HEK293 (cell line): ENCODE data around the gene THTPA.
"Not testable (repeated sequence)": the region's sequence is repeated elsewhere in the genome, so short reads cannot be mapped to it uniquely, and the experiment has no call there.

Experiments
- CTCF ChIA-PET: fragments of 350-600 bp; formaldehyde crosslinking; extraction: SDS; loops from one replicate; lab custom pipeline; 2021; ENCODE audit warnings: antibody characterized with exemption; lab: Yijun Ruan, JAX
- POLR2A ChIA-PET: fragments of 300-600 bp; formaldehyde crosslinking; extraction: SDS; loops from one replicate; lab custom pipeline; 2020; ENCODE audit warnings: antibody characterized with exemption, inconsistent platforms; lab: Yijun Ruan, JAX
- H3K27ac ChIP-seq: fragments of 200-500 bp; sonication (Bioruptor generic); 2 replicates; pipeline ENCODE4 v1.5.1; 2014; ENCODE audit warnings: low read depth, low read length, control low read depth, inconsistent platforms; ENCODE audit errors: extremely low read depth
- H3K36me3 ChIP-seq, 2 experiments: fragments of 200-500 bp in 1 of 2; sonication (Bioruptor generic) in 1 of 2; 1 replicate in 1 of 2; 2 replicates in 1 of 2; pipeline ENCODE4 v1.5.1; 2014 to 2017; ENCODE audit warnings: inconsistent platforms in 2 of 2, low read length in 2 of 2; ENCODE audit not compliant: control insufficient read depth in 2 of 2, insufficient read depth in 1 of 2
- H3K4me1 ChIP-seq: fragments of 200-500 bp; sonication (Bioruptor generic); 2 replicates; pipeline ENCODE4 v1.5.1; 2014; ENCODE audit warnings: mild to moderate bottlenecking, low read length, inconsistent platforms; ENCODE audit not compliant: control insufficient read depth, insufficient read depth
- H3K4me3 ChIP-seq: 2 replicates; pipeline ENCODE4 v1.5.1; 2011; ENCODE audit warnings: low read depth, mild to moderate bottlenecking, control low read depth, low read length, moderate library complexity
- H3K9me3 ChIP-seq: fragments of 200-500 bp; sonication (Bioruptor generic); 2 replicates; pipeline ENCODE4 v1.5.1; 2014; ENCODE audit warnings: low read depth, low read length, inconsistent platforms; ENCODE audit not compliant: control insufficient read depth, insufficient read depth
- IKZF3 ChIP-seq: fragments of 450-650 bp; IDR thresholded peaks from 2 replicates; pipeline ENCODE4 v1.5.0; 2018; ENCODE audit warnings: missing biosample characterization, mild to moderate bottlenecking, missing genetic modification characterization, moderate library complexity
- KLF10 ChIP-seq: fragments of 450-650 bp; IDR thresholded peaks from 2 replicates; pipeline ENCODE4 v1.5.1; 2018; ENCODE audit warnings: missing biosample characterization, mild to moderate bottlenecking, missing genetic modification characterization
- KLF9 ChIP-seq: fragments of 450-650 bp; formaldehyde crosslinking; IDR thresholded peaks from 2 replicates; pipeline ENCODE4 v1.5.1; 2016; ENCODE audit warnings: missing biosample characterization, missing genetic modification characterization, low read depth
- MZF1 ChIP-seq: fragments of 450-650 bp; formaldehyde crosslinking; IDR thresholded peaks from 2 replicates; pipeline ENCODE4 v1.5.1; 2017; ENCODE audit warnings: missing biosample characterization, missing genetic modification characterization, borderline replicate concordance
- SP3 ChIP-seq: fragments of 450-650 bp; formaldehyde crosslinking; IDR thresholded peaks from 2 replicates; pipeline ENCODE4 v1.5.1; 2016; ENCODE audit warnings: missing biosample characterization, missing genetic modification characterization
- TCF7L2 ChIP-seq: IDR thresholded peaks from 2 replicates; pipeline ENCODE4 v1.6.1; 2011; ENCODE audit warnings: low read depth, mild to moderate bottlenecking, inconsistent platforms, low read length, moderate library complexity, borderline replicate concordance
- ZBTB7A ChIP-seq: fragments of 450-650 bp; formaldehyde crosslinking; IDR thresholded peaks from 2 replicates; pipeline ENCODE4 v1.5.1; 2016; ENCODE audit warnings: low read depth, missing biosample characterization, missing genetic modification characterization
- ZFP41 ChIP-seq: fragments of 450-650 bp; formaldehyde crosslinking; IDR thresholded peaks from 2 replicates; pipeline ENCODE4 v1.5.1; 2016; ENCODE audit warnings: missing biosample characterization, missing genetic modification characterization, borderline replicate concordance
- ZNF10 ChIP-seq: fragments of 450-650 bp; formaldehyde crosslinking; IDR thresholded peaks from 2 replicates; pipeline ENCODE4 v1.5.1; 2017; ENCODE audit warnings: missing biosample characterization, missing genetic modification characterization
- ZNF157 ChIP-seq: fragments of 450-650 bp; formaldehyde crosslinking; IDR thresholded peaks from 2 replicates; pipeline ENCODE4 v1.5.1; 2016; ENCODE audit warnings: missing biosample characterization, missing genetic modification characterization
- ZNF2 ChIP-seq: fragments of 450-650 bp; formaldehyde crosslinking; IDR thresholded peaks from 2 replicates; pipeline ENCODE4 v1.5.1; 2016; ENCODE audit warnings: missing biosample characterization, missing genetic modification characterization
- ZNF202 ChIP-seq: fragments of 450-650 bp; formaldehyde crosslinking; IDR thresholded peaks from 2 replicates; pipeline ENCODE4 v1.5.1; 2016; ENCODE audit warnings: missing biosample characterization, missing genetic modification characterization, borderline replicate concordance
- ZNF248 ChIP-seq: fragments of 450-650 bp; formaldehyde crosslinking; IDR thresholded peaks from 2 replicates; pipeline ENCODE4 v1.5.1; 2017; ENCODE audit warnings: missing biosample characterization, missing genetic modification characterization
- ZNF335 ChIP-seq: fragments of 450-650 bp; formaldehyde crosslinking; conservative IDR thresholded peaks from 2 replicates; pipeline ENCODE4 v1.5.1; 2016; ENCODE audit warnings: missing biosample characterization, missing genetic modification characterization
- ZNF391 ChIP-seq: fragments of 450-650 bp; formaldehyde crosslinking; IDR thresholded peaks from 2 replicates; pipeline ENCODE4 v1.5.1; 2016; ENCODE audit warnings: low read depth, missing biosample characterization, missing genetic modification characterization, borderline replicate concordance
- ZNF48 ChIP-seq: fragments of 450-650 bp; formaldehyde crosslinking; IDR thresholded peaks from 2 replicates; pipeline ENCODE4 v1.5.1; 2016; ENCODE audit warnings: missing biosample characterization, missing genetic modification characterization
- ZNF530 ChIP-seq: fragments of 450-650 bp; formaldehyde crosslinking; IDR thresholded peaks from 2 replicates; pipeline ENCODE4 v1.5.1; 2016; ENCODE audit warnings: low read depth, missing biosample characterization, missing genetic modification characterization
- ZNF623 ChIP-seq: fragments of 450-650 bp; formaldehyde crosslinking; IDR thresholded peaks from 2 replicates; pipeline ENCODE4 v1.5.1; 2016; ENCODE audit warnings: missing biosample characterization, missing genetic modification characterization
- ZNF776 ChIP-seq: fragments of 450-650 bp; formaldehyde crosslinking; IDR thresholded peaks from 2 replicates; pipeline ENCODE4 v1.5.0; 2017; ENCODE audit warnings: missing biosample characterization, missing genetic modification characterization, borderline replicate concordance
- TF ChIP-seq, protein P1 (sequence below): fragments of 450-650 bp; formaldehyde crosslinking; IDR thresholded peaks from 2 replicates; pipeline ENCODE4 v1.5.1; 2016; ENCODE audit warnings: missing biosample characterization, missing genetic modification characterization, low read depth

The THTPA gene

DNA sequence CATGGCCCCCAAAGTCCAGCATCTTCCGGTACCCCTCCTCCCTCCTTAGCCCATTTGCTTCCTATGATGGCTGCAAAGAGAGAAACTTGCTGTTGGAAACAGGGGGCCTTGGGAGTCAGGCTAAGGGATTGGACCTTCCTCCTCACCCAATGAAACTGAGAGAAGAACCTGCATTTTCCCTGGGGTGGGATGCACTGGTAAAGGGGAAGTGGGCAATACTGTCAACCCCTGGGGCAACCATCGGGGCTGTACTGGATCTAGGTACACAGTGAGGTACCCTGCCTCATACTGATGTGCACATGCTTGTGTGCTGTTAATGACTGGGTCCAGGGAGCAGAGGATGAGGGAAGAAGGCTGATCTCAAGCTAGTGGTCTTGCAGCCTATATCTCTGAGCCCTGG is 33.5 kb downstream of the THTPA start (continued):
- TF ChIP-seq, protein P1, sequence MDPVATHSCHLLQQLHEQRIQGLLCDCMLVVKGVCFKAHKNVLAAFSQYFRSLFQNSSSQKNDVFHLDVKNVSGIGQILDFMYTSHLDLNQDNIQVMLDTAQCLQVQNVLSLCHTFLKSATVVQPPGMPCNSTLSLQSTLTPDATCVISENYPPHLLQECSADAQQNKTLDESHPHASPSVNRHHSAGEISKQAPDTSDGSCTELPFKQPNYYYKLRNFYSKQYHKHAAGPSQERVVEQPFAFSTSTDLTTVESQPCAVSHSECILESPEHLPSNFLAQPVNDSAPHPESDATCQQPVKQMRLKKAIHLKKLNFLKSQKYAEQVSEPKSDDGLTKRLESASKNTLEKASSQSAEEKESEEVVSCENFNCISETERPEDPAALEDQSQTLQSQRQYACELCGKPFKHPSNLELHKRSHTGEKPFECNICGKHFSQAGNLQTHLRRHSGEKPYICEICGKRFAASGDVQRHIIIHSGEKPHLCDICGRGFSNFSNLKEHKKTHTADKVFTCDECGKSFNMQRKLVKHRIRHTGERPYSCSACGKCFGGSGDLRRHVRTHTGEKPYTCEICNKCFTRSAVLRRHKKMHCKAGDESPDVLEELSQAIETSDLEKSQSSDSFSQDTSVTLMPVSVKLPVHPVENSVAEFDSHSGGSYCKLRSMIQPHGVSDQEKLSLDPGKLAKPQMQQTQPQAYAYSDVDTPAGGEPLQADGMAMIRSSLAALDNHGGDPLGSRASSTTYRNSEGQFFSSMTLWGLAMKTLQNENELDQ (tag by site-specific recombination): no peak
- TF ChIP-seq ZNF776 (no peak), ZNF10 (tag by site-specific recombination) (no peak), KLF9 (tag by site-specific recombination) (no peak), MZF1 (no peak), ZNF391 (tag by site-specific recombination) (no peak)

DNA sequence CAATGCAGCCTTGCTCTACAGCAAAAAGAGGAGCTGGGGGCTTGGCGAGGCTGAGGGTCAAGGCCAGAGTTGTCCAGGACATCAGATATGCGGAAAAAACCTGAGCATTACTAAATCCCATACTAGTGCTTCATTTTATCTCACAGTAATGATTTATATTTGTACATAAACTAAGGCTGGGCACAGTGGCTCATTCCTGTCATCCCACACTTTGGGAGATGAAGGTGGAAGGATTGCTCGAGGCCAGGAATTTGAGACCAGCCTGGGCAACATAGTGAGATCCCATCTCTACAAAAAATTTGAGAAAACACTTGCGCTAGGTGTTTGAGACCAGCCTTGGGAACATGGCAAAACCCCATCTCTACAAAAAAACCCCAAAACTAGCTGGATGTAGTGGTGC is 34.1 kb downstream of the THTPA start:
- CTCF ChIA-PET: interaction anchor here (0.6 to 2.5 kb wide), 4 partner anchors 18 to 131 kb away, joined by 3 to 11 read pairs (median 6); no protein-coding TSS in a partner anchor
- Histone ChIP-seq H3K4me1 (no peaks in the 10 kb centered on the region), H3K9me3 (no peaks in the 10 kb centered on the region), H3K4me3 (no peak overlapping the region), H3K36me3 (no peaks in the 10 kb centered on the region), H3K27ac (no peak overlapping the region)
- POLR2A ChIA-PET: no interaction called here
- no peak for TF ChIP-seq ZNF48
- no peak for TF ChIP-seq SP3 (tag by site-specific recombination)
- no peak for TF ChIP-seq ZFP41

DNA sequence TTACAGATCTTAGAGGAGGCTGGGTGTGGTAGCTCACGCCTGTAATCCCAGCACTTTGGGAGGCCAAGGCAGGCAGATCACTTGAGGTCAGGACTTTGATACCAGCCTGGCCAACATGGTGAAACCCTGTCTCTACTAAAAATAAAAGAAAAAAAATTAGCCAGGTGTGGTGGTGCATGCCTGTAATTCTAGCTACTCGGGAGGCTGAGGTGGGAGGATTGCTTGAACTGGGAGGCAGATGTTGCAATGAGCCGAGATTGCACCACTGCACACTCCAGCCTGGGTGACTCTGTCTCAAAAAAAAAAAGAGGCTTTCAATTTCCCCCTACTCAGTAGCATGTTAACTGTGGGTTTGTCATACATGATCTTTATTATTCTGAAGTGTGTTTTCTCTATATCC is 38.1 kb downstream of the THTPA start:
- H3K4me1 ChIP-seq, H3K9me3 ChIP-seq, POLR2A ChIA-PET, H3K27ac ChIP-seq, H3K36me3 ChIP-seq, H3K4me3 ChIP-seq: not testable (repeated sequence)
- CTCF ChIA-PET: interaction anchor here (0.6 to 1.0 kb wide), 3 partner anchors 45 to 317 kb away, joined by 3 to 4 read pairs (median 3); no protein-coding TSS in a partner anchor

DNA sequence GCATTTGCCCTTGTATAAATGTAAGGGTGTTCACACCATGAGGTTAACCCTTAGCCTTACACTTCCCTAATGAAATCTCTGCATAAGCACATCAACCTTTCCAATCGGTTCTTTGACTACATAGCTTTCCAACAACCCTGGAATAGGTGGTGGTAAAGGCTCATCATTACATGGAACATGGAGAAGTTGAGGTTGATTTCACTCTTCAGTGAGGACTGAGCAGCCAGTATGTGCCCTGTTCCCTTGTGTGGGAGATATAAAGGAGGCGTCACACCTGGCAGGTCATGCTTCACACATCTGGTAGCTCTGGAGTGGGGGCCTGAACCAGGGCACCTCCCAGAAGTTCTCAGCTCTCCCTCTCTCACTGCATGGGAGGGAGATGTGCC is 44.2 kb downstream of the THTPA start:
- Histone ChIP-seq H3K4me1 (no peaks in the 10 kb centered on the region), H3K9me3 (no peaks in the 10 kb centered on the region), H3K27ac (no peak overlapping the region), H3K4me3 (no peak overlapping the region), H3K36me3 (no peaks in the 10 kb centered on the region)
- POLR2A ChIA-PET: interaction anchor here (1.1 kb wide), 1 partner anchor 11 kb away, joined by 3 read pairs; no protein-coding TSS in a partner anchor
- CTCF ChIA-PET: interaction anchor here (0.7 to 1.5 kb wide), 2 partner anchors 11 to 31 kb away, joined by 3 to 7 read pairs; no protein-coding TSS in a partner anchor
- TF ChIP-seq ZNF157 (tag by site-specific recombination) (no peak), ZNF530 (tag by site-specific recombination) (no peak), ZNF202 (tag by site-specific recombination) (no peak), ZNF335 (no peak), ZBTB7A (tag by site-specific recombination) (no peak), ZNF248 (tag by site-specific recombination) (no peak), TCF7L2 (no peak), ZNF623 (tag by site-specific recombination) (no peak), ZNF2 (no peak), IKZF3 (no peak), KLF10 (tag by site-specific recombination) (no peak)
